WTC11 (cell line): ENCODE measurements around the gene RPP40. TPM values are rescaled to one million over a fixed set of nuclear protein-coding genes. Genes with fewer than 3 reads are reported as not detected.

Experiments used
- ATAC-seq: fragments of 200-7000 bp; cut with Tn5 transposase; 2 replicates; pipeline ENCODE4 v1.10.0; 2021; ENCODE audit warnings: mild to moderate bottlenecking, moderate library complexity
- CTCF ChIA-PET: fragments of 300-600 bp; sonication (Branson Sonifier 250); formaldehyde crosslinking; loops from one replicate; lab custom pipeline; 2021; ENCODE audit warnings: antibody characterized with exemption; lab: Charles Lee
- POLR2A ChIA-PET: fragments of 350-600 bp; sonication (Branson Sonifier 250); formaldehyde crosslinking; loops from one replicate; lab custom pipeline; 2021; ENCODE audit warnings: antibody characterized with exemption; lab: Charles Lee
- DNase-seq: peaks from one replicate; pipeline ENCODE4 v3.0.0; 2021; ENCODE audit warnings: low spot score
- H3K27ac Mint-ChIP-seq: 2 replicates; pipeline ENCODE4 v1.8.0; 2021; ENCODE audit warnings: mixed read lengths
- H3K27me3 Mint-ChIP-seq: 2 replicates; pipeline ENCODE4 v1.8.0; 2021; ENCODE audit warnings: low read depth, mild to moderate bottlenecking, moderate library complexity, mixed read lengths
- H3K36me3 Mint-ChIP-seq: 2 replicates; pipeline ENCODE4 v1.8.0; 2021; ENCODE audit warnings: mixed read lengths
- H3K4me1 Mint-ChIP-seq: 2 replicates; pipeline ENCODE4 v1.8.0; 2022; ENCODE audit warnings: mixed read lengths
- H3K4me3 Mint-ChIP-seq: 2 replicates; pipeline ENCODE4 v1.8.0; 2021; ENCODE audit warnings: mild to moderate bottlenecking, moderate library complexity, mixed read lengths
- H3K9me3 Mint-ChIP-seq: 2 replicates; pipeline ENCODE4 v1.8.0; 2021; ENCODE audit warnings: mixed read lengths
- ATF1 ChIP-seq: sonication (generic); formaldehyde crosslinking; IDR thresholded peaks from 2 replicates; pipeline ENCODE4 v1.8.1; 2023; ENCODE audit warnings: mild to moderate bottlenecking, moderate library complexity, missing genetic modification reagents
- ELF4 ChIP-seq: sonication (generic); formaldehyde crosslinking; IDR thresholded peaks from 2 replicates; pipeline ENCODE4 v1.8.1; 2022; ENCODE audit warnings: low read depth, mild to moderate bottlenecking, moderate library complexity, missing genetic modification reagents
- EMX1 ChIP-seq: fragments of 250-450 bp; sonication (Bioruptor Pico); IDR thresholded peaks from 2 replicates; pipeline ENCODE4 v1.8.0; 2021; ENCODE audit warnings: mild to moderate bottlenecking
- FOXP1 ChIP-seq: sonication (generic); formaldehyde crosslinking; IDR thresholded peaks from 2 replicates; pipeline ENCODE4 v1.8.0; 2022; ENCODE audit warnings: missing genetic modification reagents, mild to moderate bottlenecking, moderate library complexity, borderline replicate concordance
- IRF2 ChIP-seq: sonication (generic); formaldehyde crosslinking; IDR thresholded peaks from 2 replicates; pipeline ENCODE4 v1.8.0; 2022; ENCODE audit warnings: low read depth, missing genetic modification reagents, borderline replicate concordance
- MYBL2 ChIP-seq: sonication (generic); formaldehyde crosslinking; IDR thresholded peaks from 2 replicates; pipeline ENCODE4 v1.8.1; 2023; ENCODE audit warnings: mild to moderate bottlenecking, moderate library complexity, missing genetic modification reagents
- OVOL2 ChIP-seq: fragments of 250-450 bp; sonication (Bioruptor Pico); IDR thresholded peaks from 2 replicates; pipeline ENCODE4 v1.9.0; 2021; ENCODE audit warnings: mild to moderate bottlenecking, borderline replicate concordance
- RELA ChIP-seq: sonication (generic); formaldehyde crosslinking; IDR thresholded peaks from 2 replicates; pipeline ENCODE4 v1.8.1; 2022; ENCODE audit warnings: missing genetic modification reagents, mild to moderate bottlenecking, borderline replicate concordance
- RORB ChIP-seq: fragments of 250-450 bp; sonication (Bioruptor Pico); IDR thresholded peaks from 2 replicates; pipeline ENCODE4 v1.9.0; 2021; ENCODE audit warnings: mild to moderate bottlenecking
- SMAD4 ChIP-seq: sonication (generic); formaldehyde crosslinking; IDR thresholded peaks from 2 replicates; pipeline ENCODE4 v1.8.0; 2022; ENCODE audit warnings: mild to moderate bottlenecking, missing genetic modification reagents
- SOX15 ChIP-seq: fragments of 250-450 bp; sonication (Bioruptor Pico); IDR thresholded peaks from 2 replicates; pipeline ENCODE4 v1.9.0; 2021; ENCODE audit warnings: mild to moderate bottlenecking
- TEAD4 ChIP-seq: sonication (generic); formaldehyde crosslinking; IDR thresholded peaks from 2 replicates; pipeline ENCODE4 v1.8.0; 2022; ENCODE audit warnings: mild to moderate bottlenecking, missing genetic modification reagents
- ZNF232 ChIP-seq: sonication (generic); formaldehyde crosslinking; IDR thresholded peaks from 2 replicates; pipeline ENCODE4 v1.8.0; 2022; ENCODE audit warnings: mild to moderate bottlenecking, missing genetic modification reagents
- ZNF416 ChIP-seq: fragments of 250-450 bp; sonication (Bioruptor Pico); IDR thresholded peaks from 2 replicates; pipeline ENCODE4 v1.9.0; 2021; ENCODE audit warnings: mild to moderate bottlenecking, inconsistent platforms
- ZNF671 ChIP-seq: fragments of 250-450 bp; sonication (Bioruptor Pico); IDR thresholded peaks from 2 replicates; pipeline ENCODE4 v1.8.0; 2021; ENCODE audit warnings: mild to moderate bottlenecking
- total RNA-seq: library from RNA; stranded (reverse); gene quantifications from 3 replicates; pipeline ENCODE4 v1.2.3, GENCODE V29; 2021
- TF ChIP-seq, protein P1 (sequence below): fragments of 250-450 bp; sonication (Bioruptor Pico); conservative IDR thresholded peaks from 2 replicates; pipeline ENCODE4 v1.9.0; 2021; ENCODE audit warnings: mild to moderate bottlenecking
- TF ChIP-seq, protein P2 (sequence below): sonication (generic); formaldehyde crosslinking; IDR thresholded peaks from 2 replicates; pipeline ENCODE4 v1.8.1; 2023; ENCODE audit warnings: mild to moderate bottlenecking, moderate library complexity, missing genetic modification reagents
- TF ChIP-seq, protein P3 (sequence below): sonication (generic); formaldehyde crosslinking; conservative IDR thresholded peaks from 2 replicates; pipeline ENCODE4 v1.8.1; 2022; ENCODE audit warnings: mild to moderate bottlenecking, missing genetic modification reagents
- TF ChIP-seq, protein P4 (sequence below): sonication (generic); formaldehyde crosslinking; IDR thresholded peaks from 2 replicates; pipeline ENCODE4 v1.8.1; 2022; ENCODE audit warnings: mild to moderate bottlenecking, missing genetic modification reagents, moderate library complexity, borderline replicate concordance
- TF ChIP-seq, protein P5 (sequence below): sonication (generic); formaldehyde crosslinking; IDR thresholded peaks from 2 replicates; pipeline ENCODE4 v1.8.0; 2023; ENCODE audit warnings: missing genetic modification reagents
- TF ChIP-seq, protein P6 (sequence below): sonication (generic); formaldehyde crosslinking; IDR thresholded peaks from 2 replicates; pipeline ENCODE4 v1.8.1; 2023; ENCODE audit warnings: mild to moderate bottlenecking, missing genetic modification reagents
- TF ChIP-seq, protein P7 (sequence below): fragments of 250-450 bp; sonication (Bioruptor Pico); IDR thresholded peaks from 2 replicates; pipeline ENCODE4 v2.1.2; 2022; ENCODE audit warnings: mild to moderate bottlenecking, moderate library complexity

Gene RPP40
- total RNA-seq, 1 experiment from 2014 or later = 12.2 TPM

DNA sequence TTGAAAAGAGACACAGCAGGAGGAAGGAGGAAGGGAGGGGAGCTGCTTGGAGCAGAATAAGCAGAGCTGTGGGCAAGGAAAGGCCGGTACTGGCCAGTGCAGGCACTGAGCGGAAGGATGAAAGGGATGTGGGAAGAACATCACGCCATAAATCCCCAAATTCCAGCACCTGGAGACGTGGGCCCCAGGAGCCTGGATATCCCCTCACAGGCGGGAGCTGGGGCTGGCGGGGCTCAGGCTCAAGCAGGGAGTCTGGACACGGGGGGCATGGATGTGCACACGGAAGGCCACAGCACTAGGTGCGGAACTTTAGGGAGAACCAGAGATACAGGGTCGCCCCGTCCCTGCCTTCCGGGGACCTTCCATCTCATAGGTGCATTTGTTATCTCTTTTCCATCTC, 7.5 kb upstream of the RPP40 start:
- H3K4me1 Mint-ChIP-seq = peaks cover 5% of the 10 kb centered on the region
- no peak for TF ChIP-seq MYBL2 (CRISPR knock-in tag)
- TF ChIP-seq, protein P1, sequence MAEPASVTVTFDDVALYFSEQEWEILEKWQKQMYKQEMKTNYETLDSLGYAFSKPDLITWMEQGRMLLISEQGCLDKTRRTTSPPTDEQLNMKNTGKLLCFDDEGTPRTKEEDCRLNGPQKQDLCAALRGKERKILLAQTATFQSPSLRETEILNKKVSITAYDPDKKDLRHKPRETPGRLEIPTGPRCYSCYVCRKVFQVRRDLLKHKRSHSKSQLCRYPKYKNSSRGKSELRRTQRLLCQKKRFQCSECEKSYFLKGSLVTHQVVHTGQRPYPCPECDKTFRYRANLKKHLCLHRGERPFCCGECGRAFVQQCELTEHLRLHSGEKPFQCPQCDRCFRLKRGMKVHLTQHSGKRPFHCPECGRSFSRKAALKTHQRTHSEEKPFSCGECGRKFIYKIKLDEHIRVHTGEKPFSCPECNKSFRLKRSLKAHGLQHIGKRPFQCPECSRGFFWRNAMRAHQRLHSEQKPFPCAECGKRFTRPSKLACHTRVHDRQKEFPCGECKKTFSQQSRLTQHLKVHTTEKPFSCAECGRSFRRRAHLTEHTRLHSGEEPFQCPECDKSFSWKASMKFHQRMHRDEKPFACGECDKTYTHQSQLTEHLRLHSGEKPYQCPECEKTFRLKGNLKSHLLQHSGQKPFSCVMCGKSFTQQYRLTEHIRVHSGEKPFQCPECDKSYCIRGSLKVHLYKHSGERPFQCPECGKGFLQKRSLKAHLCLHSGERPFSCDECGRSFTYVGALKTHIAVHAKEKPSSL (CRISPR knock-in tag) = no peak
- TF ChIP-seq EMX1 = no peak
- TF ChIP-seq ATF1 = no peak
- no peak for TF ChIP-seq TEAD4
- TF ChIP-seq, protein P2, sequence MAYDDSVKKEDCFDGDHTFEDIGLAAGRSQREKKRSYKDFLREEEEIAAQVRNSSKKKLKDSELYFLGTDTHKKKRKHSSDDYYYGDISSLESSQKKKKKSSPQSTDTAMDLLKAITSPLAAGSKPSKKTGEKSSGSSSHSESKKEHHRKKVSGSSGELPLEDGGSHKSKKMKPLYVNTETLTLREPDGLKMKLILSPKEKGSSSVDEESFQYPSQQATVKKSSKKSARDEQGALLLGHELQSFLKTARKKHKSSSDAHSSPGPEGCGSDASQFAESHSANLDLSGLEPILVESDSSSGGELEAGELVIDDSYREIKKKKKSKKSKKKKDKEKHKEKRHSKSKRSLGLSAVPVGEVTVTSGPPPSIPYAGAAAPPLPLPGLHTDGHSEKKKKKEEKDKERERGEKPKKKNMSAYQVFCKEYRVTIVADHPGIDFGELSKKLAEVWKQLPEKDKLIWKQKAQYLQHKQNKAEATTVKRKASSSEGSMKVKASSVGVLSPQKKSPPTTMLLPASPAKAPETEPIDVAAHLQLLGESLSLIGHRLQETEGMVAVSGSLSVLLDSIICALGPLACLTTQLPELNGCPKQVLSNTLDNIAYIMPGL (CRISPR knock-in tag) = no peak
- TF ChIP-seq OVOL2 = no peak
- TF ChIP-seq, protein P3, sequence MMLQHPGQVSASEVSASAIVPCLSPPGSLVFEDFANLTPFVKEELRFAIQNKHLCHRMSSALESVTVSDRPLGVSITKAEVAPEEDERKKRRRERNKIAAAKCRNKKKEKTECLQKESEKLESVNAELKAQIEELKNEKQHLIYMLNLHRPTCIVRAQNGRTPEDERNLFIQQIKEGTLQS = no peak
- TF ChIP-seq FOXP1 (CRISPR knock-in tag) = no peak
- TF ChIP-seq, protein P4, sequence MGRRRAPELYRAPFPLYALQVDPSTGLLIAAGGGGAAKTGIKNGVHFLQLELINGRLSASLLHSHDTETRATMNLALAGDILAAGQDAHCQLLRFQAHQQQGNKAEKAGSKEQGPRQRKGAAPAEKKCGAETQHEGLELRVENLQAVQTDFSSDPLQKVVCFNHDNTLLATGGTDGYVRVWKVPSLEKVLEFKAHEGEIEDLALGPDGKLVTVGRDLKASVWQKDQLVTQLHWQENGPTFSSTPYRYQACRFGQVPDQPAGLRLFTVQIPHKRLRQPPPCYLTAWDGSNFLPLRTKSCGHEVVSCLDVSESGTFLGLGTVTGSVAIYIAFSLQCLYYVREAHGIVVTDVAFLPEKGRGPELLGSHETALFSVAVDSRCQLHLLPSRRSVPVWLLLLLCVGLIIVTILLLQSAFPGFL (CRISPR knock-in tag) = no peak
- TF ChIP-seq, protein P5, sequence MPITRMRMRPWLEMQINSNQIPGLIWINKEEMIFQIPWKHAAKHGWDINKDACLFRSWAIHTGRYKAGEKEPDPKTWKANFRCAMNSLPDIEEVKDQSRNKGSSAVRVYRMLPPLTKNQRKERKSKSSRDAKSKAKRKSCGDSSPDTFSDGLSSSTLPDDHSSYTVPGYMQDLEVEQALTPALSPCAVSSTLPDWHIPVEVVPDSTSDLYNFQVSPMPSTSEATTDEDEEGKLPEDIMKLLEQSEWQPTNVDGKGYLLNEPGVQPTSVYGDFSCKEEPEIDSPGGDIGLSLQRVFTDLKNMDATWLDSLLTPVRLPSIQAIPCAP = no peak
- H3K4me3 Mint-ChIP-seq = no peak overlapping the region
- peaks cover 3% of the 10 kb centered on the region; the same call in 1 of the 2 replicates for H3K36me3 Mint-ChIP-seq
- peaks cover 12% of the 10 kb centered on the region for H3K9me3 Mint-ChIP-seq
- DNase-seq = no peak
- ChIA-PET CTCF (interaction anchor here (1.6 kb wide), 1 partner anchor 19 kb away, joined by 3 read pairs; no protein-coding TSS in a partner anchor), POLR2A (no interaction called here)
- peak; percentile 46; the same call in 1 of the 2 replicates for ATAC-seq
- peaks cover 3% of the 10 kb centered on the region; the same call in 1 of the 2 replicates for H3K27me3 Mint-ChIP-seq
- H3K27ac Mint-ChIP-seq = peak overlapping the region; percentile 52; the same call in 1 of the 2 replicates

DNA sequence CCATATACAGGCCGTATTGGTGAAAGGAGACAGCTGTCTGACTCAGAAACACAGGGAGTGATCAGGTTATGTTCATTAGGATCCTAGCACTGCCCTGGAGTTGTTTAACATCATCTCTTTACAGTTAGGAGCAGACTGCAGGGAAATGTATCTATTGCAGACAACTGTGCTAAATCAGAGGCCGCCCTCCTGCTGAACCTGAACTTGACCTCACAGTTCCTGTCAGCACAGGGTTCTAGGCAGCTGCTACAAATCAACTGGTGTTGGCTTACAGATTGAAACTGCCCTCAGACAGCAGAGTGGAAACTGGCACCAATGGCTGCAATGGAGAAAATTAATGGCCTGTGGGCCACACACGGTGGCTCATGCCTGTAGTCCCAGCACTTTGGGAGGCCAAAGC, 3.7 kb upstream of the RPP40 start:
- DNase-seq (no peak), ATAC-seq (no peak)
- TF ChIP-seq ZNF671 (CRISPR knock-in tag) (no peak), ZNF416 (CRISPR knock-in tag) (no peak), TEAD4 (no peak), IRF2 (no peak), RELA (no peak), SMAD4 (CRISPR knock-in tag) (no peak), EMX1 (no peak), SOX15 (CRISPR knock-in tag) (no peak), ELF4 (no peak), OVOL2 (no peak), ZNF232 (CRISPR knock-in tag) (no peak), RORB (CRISPR knock-in tag) (no peak)
- TF ChIP-seq, protein P6, sequence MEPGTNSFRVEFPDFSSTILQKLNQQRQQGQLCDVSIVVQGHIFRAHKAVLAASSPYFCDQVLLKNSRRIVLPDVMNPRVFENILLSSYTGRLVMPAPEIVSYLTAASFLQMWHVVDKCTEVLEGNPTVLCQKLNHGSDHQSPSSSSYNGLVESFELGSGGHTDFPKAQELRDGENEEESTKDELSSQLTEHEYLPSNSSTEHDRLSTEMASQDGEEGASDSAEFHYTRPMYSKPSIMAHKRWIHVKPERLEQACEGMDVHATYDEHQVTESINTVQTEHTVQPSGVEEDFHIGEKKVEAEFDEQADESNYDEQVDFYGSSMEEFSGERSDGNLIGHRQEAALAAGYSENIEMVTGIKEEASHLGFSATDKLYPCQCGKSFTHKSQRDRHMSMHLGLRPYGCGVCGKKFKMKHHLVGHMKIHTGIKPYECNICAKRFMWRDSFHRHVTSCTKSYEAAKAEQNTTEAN (CRISPR knock-in tag) = no peak
- TF ChIP-seq, protein P7, sequence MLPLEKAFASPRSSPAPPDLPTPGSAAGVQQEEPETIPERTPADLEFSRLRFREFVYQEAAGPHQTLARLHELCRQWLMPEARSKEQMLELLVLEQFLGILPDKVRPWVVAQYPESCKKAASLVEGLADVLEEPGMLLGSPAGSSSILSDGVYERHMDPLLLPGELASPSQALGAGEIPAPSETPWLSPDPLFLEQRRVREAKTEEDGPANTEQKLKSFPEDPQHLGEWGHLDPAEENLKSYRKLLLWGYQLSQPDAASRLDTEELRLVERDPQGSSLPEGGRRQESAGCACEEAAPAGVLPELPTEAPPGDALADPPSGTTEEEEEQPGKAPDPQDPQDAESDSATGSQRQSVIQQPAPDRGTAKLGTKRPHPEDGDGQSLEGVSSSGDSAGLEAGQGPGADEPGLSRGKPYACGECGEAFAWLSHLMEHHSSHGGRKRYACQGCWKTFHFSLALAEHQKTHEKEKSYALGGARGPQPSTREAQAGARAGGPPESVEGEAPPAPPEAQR (CRISPR knock-in tag) = no peak
- TF ChIP-seq, protein P1 (CRISPR knock-in tag) = no peak
- Mint-ChIP-seq H3K36me3 (no peaks in the 10 kb centered on the region), H3K27ac (no peak overlapping the region), H3K9me3 (no peaks in the 10 kb centered on the region), H3K4me1 (peaks cover 8% of the 10 kb centered on the region), H3K27me3 (no peaks in the 10 kb centered on the region), H3K4me3 (no peak overlapping the region)
- CTCF ChIA-PET = no interaction called here
- POLR2A ChIA-PET = interaction anchor here (0.8 kb wide), 1 partner anchor 19 kb away, joined by 3 read pairs; no protein-coding TSS in a partner anchor
